Heart right ventricle (tissue), 16 donors: ENCODE results near the gene MRPS9. TPM values are rescaled to one million over a fixed set of nuclear protein-coding genes. Genes with fewer than 3 reads are reported as not detected.

Experiments used
- ATAC-seq, 8 donors: fragments of 200-7000 bp; cut with Tn5 transposase; one replicate each; pipeline ENCODE4 v1.9.1; 2020; ENCODE audit warnings: mild to moderate bottlenecking in 8 of 8, moderate library complexity in 8 of 8, moderate number of reproducible peaks in 1 of 8
- DNase-seq, 2 donors: peaks; one replicate each; pipeline ENCODE4 v3.0.0-alpha.2; 2020
- H3K27ac ChIP-seq, 10 donors: fragments of 200-600 bp; sonication (generic) in 2 of 10; one replicate each; pipeline versions ENCODE4 v1.5.0 to v1.8.0; 2020 to 2022; ENCODE audit warnings: mild to moderate bottlenecking in 3 of 10
- H3K27me3 ChIP-seq, 7 donors: fragments of 200-600 bp; one replicate each; pipeline ENCODE4 v1.8.0; 2021 to 2022; ENCODE audit warnings: mild to moderate bottlenecking in 2 of 7
- H3K36me3 ChIP-seq, 9 donors: fragments of 200-600 bp; sonication (generic) in 1 of 9; one replicate each; pipeline versions ENCODE4 v1.5.0 to v1.8.0; 2020 to 2022; ENCODE audit warnings: mild to moderate bottlenecking in 2 of 9
- H3K4me1 ChIP-seq, 9 donors: fragments of 200-600 bp; sonication (generic) in 1 of 9; one replicate each; pipeline versions ENCODE4 v1.5.0 to v1.8.0; 2020 to 2022; ENCODE audit warnings: mild to moderate bottlenecking in 4 of 9
- H3K4me3 ChIP-seq, 10 donors: fragments of 200-600 bp; sonication (generic) in 2 of 10; one replicate each; pipeline versions ENCODE4 v1.5.0 to v1.8.0; 2020 to 2022; ENCODE audit warnings: mild to moderate bottlenecking in 7 of 10, moderate library complexity in 2 of 10
- H3K9me3 ChIP-seq, 11 donors: fragments of 200-600 bp in 10 of 11; sonication (generic) in 2 of 11; one replicate each; pipeline versions ENCODE4 v1.5.0 to v1.8.0; 2013 to 2022; ENCODE audit warnings: mild to moderate bottlenecking in 2 of 11, control low read depth in 1 of 11, moderate library complexity in 1 of 11
- WGBS, 2 donors: extraction: QIAGEN DNeasy Blood & Tissue Kit; methylation state at CpG; one replicate each; pipeline ENCODE4 v1.1.7; 2013; ENCODE audit warnings: inconsistent platforms in 1 of 2; 5-methylcytosine and 5-hydroxymethylcytosine counted together
- intact Hi-C, 10 donors: fragments of 100-400 bp; cut with DNase I; formaldehyde crosslinking; loops; one replicate each; pipeline versions ENCODE4 v1.11.1 to v1.14.2; 2022
- polyA plus RNA-seq, 2 donors: library from polyadenylated mRNA; stranded (reverse); fragments of 200-250 nt; gene quantifications; one replicate each; pipeline ENCODE4 v1.2.3, GENCODE V29; 2013
- total RNA-seq, 10 donors: library from RNA; stranded (reverse); fragmentation: NEBNext Ultra II Directional in 3 of 10; extraction: Animal tissue kit (Norgen Biotek cat#: 25700) in 3 of 10; gene quantifications; one replicate each; pipeline versions ENCODE4 v1.2.1 to v1.2.4, GENCODE V29; 2021 to 2023
- TF ChIP-seq, protein P1 (sequence below), 9 donors: fragments of 200-600 bp; sonication (generic) in 2 of 9; IDR thresholded peaks; one replicate each; pipeline versions ENCODE4 v1.5.0 to v1.8.0; 2021 to 2022; ENCODE audit warnings: antibody characterized with exemption in 9 of 9, mild to moderate bottlenecking in 5 of 9, moderate library complexity in 1 of 9
- donor health status: Arrhythmogenic right ventricular cardiomyopathy.
- donor health status: ischemic (EF 13 %, LVEDD 7.1; RV severe dilation, severe dysfunction).
- donor health status: healthy with polysubstance abuse.
- donor health status: DM: no; HTN: yes; CAD: no.
- donor health status: DM: no; HTN: no; CAD: no.
- donor health status: ischemic (EF 25% LVEDD 6.9; RV normal size, moderate dysfunction).
- donor health status: ischemic (EF 25% LVEDD 5.7; RV mildly dilated, moderate dysfunction).
- donor health status: healthy.
- donor health status: DM: yes; HTN: yes; CAD: no.
- donor health status: Ischemic cardiomyopathy.
- donor health status: ischemic (EF 35%, LVEDD 5.7; RV mildly dilated, moderate dysfunction).
- donor health status: nonischemic (EF 11% LVEDD 7.7; RV severe dilation, severe dysfunction).
- donor health status: DM: yes; HTN: yes; CAD: no.
- donor health status: PGD.
- donor health status: ischemic (EF 29% LVEDD 5.4; RV normal size, mild dysfunction).
- donor health status: nonischemic (EF 23%, LVEDD 6.1; RV moderate dilation, normal function).

MRPS9 gene
- total and polyA plus RNA-seq, 12 donors = 43.5 to 89.6 (median 63.3) TPM

GRCh38 chr2:105144152-105144940, 106.5 kb downstream of the MRPS9 start:
- peaks cover 0 to 10% (median 0%) of the 10 kb centered on the region in 9 donors for H3K4me1 ChIP-seq
- no peaks in the 10 kb centered on the region for H3K36me3 ChIP-seq
- H3K4me3 ChIP-seq = peak overlapping the region in 5 of 10 donors; percentile 24 to 44 (median 35)
- no peaks in the 10 kb centered on the region for H3K9me3 ChIP-seq
- no peak for ATAC-seq
- peaks cover 0 to 74% (median 62%) of the 10 kb centered on the region in 7 donors for H3K27me3 ChIP-seq
- 6 to 7% methylated on average over 43 to 62 of the region's 62 CpGs for WGBS, 2 donors
- no peak overlapping the region for H3K27ac ChIP-seq
- intact Hi-C loops = no loop called here
- TF ChIP-seq, protein P1, sequence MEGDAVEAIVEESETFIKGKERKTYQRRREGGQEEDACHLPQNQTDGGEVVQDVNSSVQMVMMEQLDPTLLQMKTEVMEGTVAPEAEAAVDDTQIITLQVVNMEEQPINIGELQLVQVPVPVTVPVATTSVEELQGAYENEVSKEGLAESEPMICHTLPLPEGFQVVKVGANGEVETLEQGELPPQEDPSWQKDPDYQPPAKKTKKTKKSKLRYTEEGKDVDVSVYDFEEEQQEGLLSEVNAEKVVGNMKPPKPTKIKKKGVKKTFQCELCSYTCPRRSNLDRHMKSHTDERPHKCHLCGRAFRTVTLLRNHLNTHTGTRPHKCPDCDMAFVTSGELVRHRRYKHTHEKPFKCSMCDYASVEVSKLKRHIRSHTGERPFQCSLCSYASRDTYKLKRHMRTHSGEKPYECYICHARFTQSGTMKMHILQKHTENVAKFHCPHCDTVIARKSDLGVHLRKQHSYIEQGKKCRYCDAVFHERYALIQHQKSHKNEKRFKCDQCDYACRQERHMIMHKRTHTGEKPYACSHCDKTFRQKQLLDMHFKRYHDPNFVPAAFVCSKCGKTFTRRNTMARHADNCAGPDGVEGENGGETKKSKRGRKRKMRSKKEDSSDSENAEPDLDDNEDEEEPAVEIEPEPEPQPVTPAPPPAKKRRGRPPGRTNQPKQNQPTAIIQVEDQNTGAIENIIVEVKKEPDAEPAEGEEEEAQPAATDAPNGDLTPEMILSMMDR (IDR thresholded peaks at IDR 0.05) = no peak
- DNase-seq = no peak

DNA sequence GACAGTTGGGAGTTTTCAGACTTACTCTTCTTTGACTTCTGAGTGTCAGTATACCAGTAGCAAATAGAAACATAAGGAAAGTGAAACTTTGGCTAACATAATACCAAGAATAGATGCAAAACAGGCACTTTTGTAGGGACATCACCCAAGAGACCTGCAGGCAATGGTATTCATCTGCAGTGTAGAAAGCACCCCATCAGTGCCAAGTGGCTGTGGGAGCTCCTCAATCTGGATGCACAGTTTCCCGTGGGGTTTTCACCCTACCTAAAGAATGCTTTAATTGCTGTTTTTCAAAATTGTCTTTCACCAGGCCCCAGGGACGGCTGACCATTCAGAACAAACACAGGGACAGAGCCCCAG, 107.1 kb downstream of the MRPS9 start:
- intact Hi-C loops = loop anchor here in 1 of 10 donors (5.0 kb wide), 1 partner anchor 1423 kb away; no protein-coding TSS in a partner anchor
- TF ChIP-seq, protein P1 (IDR thresholded peaks at IDR 0.05) = no peak
- Histone ChIP-seq H3K4me1 (peaks cover 0 to 10% (median 0%) of the 10 kb centered on the region in 9 donors), H3K4me3 (no peak overlapping the region), H3K27ac (no peak overlapping the region), H3K9me3 (no peaks in the 10 kb centered on the region), H3K27me3 (peaks cover 0 to 76% (median 62%) of the 10 kb centered on the region in 7 donors), H3K36me3 (no peaks in the 10 kb centered on the region)
- ATAC-seq = no peak
- DNase-seq = no peak
- WGBS, 2 donors = 51 to 58% methylated on average over 2 of the region's 2 CpGs

- Histone ChIP-seq H3K27me3 (peaks cover 0 to 82% (median 53%) of the 10 kb centered on the region in 7 donors), H3K4me3 (no peak overlapping the region), H3K4me1 (peaks cover 0 to 4% (median 0%) of the 10 kb centered on the region in 9 donors), H3K9me3 (no peaks in the 10 kb centered on the region), H3K36me3 (no peaks in the 10 kb centered on the region), H3K27ac (no peak overlapping the region)
- intact Hi-C loops = loop anchor here in 1 of 10 donors (5.0 kb wide), 1 partner anchor 1427 kb away; no protein-coding TSS in a partner anchor
- TF ChIP-seq, protein P1 (IDR thresholded peaks at IDR 0.05) = no peak
- ATAC-seq = no peak
- no peak for DNase-seq
- WGBS, 2 donors = 60 to 70% methylated on average over 1 of the region's 1 CpG
Observed at GRCh38 chr2:105149272-105149671, 111.4 kb downstream of the MRPS9 start.

Other genes with a start within 250 kb of the MRPS9 start
- under 1 TPM in 5 of 10 donors, not detected in 5; 0.08 to 0.61 (median 0.12) TPM for gene POU3F3, start 184.0 kb upstream of the MRPS9 start, total RNA-seq
- under 1 TPM; 0.04 to 0.59 TPM for gene POU3F3, start 184.0 kb upstream of the MRPS9 start, polyA plus RNA-seq
- gene GPR45, start 203.7 kb downstream of the MRPS9 start, total RNA-seq = not detected
- not detected for gene GPR45, start 203.7 kb downstream of the MRPS9 start, polyA plus RNA-seq